SU-DHL-6 (cell line): Measurements from ENCODE around the gene FOXC1.

Experiments used
- CTCF ChIP-seq: fragments of 200-600 bp; sonication (generic); IDR thresholded peaks from one replicate; pipeline ENCODE4 v1.5.1; 2017; ENCODE audit warnings: antibody characterized with exemption, mild to moderate bottlenecking, low read length, moderate library complexity; ENCODE audit not compliant: insufficient read depth, poor library complexity, severe bottlenecking
- EZH2phosphoT487 ChIP-seq: fragments of 200-600 bp; sonication (generic), shearing (Covaris generic); conservative IDR thresholded peaks from 2 replicates; pipeline ENCODE4 v1.6.1; 2018; ENCODE audit warnings: mild to moderate bottlenecking, antibody characterized with exemption, low read length, moderate library complexity, mixed read lengths

GRCh38 chr6:1629316-1629715 is 19.6 kb downstream of the FOXC1 start:
- TF ChIP-seq CTCF (no peak), EZH2phosphoT487 (no peak)
